ENCODE measurements around the gene MUC22.
"Not testable (repeated sequence)": the region's sequence is repeated elsewhere in the genome, so short reads cannot be mapped to it uniquely, and the experiment has no call there.

Gene MUC22

GRCh38 chr6:31041372-31041974, 31.2 kb downstream of the MUC22 start:
- DNase-seq = no peak

DNA sequence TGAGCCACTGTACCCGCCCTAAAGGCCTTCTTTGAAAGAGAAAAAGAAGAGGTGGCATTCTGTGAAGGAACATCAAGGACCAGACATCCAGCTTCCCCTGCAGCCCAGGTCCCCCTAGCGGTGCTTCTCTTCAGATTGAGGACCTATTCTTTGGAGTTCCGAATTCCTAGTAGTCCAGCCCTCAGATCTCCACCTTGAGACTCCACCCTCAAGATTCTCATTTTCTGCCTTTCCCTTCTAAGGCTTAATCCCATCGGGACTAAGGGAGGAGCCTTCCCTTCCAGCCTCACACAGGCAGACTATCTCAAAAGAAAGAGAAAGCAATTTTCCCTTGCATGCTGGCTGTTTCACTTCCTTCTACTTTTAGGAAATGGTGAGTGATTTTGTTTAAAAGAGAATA, 32.5 kb downstream of the MUC22 start:
- DNase-seq = no peak

DNA sequence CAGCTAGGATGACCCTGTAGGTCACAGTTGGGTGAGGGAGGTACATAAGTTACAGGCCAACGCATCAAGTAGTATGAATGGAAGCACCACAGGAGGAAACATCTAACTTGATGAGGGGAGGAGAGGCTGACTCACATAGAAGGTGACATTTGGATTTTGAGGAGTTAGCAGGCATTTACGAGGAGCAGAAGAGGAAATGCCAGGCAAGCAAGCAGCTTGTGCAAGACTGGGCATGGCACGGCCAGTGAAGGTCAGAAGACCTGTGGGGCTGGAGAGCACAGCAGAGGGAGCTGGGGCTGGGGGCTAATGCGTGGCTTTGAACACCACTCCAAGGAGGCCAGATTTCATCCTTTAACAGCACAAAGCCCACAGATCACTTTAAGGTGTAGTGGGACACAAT, 37.8 kb downstream of the MUC22 start:
- DNase-seq = no peak

- DNase-seq = no peak
These were observed 39.2 kb downstream of the MUC22 start for GRCh38 chr6:31049518-31049917.

DNA sequence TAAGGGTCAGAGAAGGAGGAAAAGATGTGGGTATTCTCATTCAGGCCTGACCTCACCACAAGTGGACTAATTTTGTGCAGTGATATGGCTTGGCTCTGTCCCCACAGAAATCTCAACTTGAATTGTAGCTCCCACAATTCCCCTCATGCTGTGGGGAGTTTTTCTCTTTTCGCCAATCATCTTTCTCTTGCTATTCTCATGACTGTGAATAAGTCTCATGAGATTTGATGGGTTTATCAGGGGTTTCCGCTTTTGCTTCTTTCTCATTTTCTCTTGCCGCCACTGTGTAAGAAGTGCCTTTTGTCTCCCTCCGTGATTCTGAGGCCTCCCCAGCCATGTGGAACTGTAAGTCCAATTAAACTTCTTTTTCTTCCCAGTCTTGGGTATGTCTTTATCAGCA, 42.9 kb downstream of the MUC22 start:
- not testable (repeated sequence) for DNase-seq

DNA sequence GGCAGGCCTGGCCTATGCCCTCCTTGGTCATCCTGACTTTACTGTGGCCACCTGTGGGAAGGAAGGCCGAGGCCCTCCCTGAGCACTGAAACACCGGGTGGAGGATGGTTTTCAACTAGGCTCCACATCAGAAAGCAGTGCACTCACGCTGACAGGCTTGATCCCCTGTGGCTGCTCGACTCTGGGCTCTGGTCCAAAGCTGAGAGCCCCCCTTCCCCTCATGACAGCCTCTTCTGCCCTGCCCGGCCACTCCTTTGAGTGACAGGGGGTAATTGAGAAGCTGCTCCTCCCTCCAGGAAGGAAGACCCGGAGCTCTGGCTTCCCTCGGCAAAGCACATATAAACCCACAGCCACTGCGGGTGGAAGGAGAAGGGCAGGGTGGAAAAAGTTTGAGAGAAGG, 43.6 kb downstream of the MUC22 start:
- no peak for DNase-seq

DNA sequence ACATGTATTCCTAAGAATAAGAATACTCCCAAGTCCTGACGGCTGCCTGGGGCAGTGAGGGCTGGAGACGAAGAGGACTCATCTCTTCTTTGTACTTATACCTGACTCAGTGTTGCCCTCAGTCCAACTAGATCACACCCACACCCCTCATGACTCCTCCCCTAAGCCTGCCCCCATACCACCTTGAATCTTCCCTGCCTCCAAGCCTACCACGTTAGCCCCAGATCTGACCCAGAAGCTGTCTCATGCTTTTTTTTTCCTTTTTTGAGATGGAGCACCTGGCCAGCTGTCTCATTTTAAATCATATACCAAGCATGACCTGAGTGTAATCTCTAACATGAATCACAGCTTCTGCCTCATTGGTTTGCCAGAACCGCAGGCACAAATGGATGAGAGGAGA, 45.2 kb downstream of the MUC22 start:
- no peak for DNase-seq

DNA sequence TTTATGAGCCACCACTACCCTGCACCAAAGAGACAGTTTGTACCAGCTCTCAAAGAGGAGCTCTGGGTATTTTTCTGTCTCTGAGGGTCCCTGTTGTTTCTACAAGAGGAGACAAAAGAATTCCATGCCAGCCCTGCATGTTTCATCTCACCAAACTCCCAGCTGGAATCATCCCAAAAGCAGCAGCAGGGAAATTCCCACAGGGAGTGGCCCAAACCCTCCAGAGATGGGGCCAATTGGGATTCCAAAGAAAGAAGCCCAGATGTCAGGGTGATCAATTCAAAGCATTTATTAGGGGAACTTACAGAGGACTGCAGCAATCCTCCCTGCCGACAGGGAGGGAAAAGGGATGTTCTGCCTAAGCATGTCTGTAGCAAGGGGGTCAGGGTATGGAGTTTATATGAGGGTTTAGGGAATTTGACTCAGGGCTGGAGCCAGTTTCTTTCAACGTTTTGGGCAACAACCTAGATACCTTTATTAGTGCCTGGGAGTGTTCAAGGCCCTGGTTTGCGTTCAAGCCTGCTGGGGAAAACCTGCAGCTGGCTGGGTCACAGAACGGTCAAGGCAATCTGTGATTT, 47.2 kb downstream of the MUC22 start:
- no peak for DNase-seq

DNA sequence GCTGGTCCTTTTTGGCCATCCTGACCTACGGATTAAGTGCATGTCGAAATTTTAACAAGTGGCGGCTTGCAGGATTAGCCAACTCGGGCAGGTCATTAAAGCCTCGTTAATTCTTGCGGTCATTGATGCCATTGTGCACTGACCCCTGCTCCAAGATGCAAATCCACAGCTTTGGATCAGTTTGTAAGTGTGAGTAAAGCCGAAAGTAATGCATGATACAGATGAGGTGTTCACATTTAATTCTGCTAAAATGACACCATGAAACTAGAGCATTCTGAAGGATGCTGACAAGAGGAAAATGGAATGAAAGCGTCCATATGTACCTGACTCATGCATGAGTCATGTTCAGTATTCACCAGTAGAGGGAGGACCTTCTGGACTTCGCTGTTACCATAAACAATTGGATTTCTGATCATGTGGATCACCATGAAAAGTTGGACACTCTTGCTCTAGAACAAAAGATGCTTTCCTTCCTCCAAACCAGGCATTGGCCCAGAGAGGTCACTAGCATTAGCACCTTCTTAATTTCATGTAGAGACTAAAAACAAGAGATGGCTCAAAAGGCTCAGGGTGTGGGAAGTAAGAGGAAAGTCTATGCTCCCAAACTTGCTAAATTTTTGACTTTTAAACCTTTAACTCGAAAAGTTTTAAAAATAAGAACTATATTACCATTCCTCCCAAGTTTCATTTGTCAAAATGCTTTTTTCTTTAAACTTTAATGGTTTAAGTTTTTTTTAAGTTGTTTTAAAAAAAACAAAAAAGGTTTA, 48.0 kb downstream of the MUC22 start:
- no peak for DNase-seq

DNA sequence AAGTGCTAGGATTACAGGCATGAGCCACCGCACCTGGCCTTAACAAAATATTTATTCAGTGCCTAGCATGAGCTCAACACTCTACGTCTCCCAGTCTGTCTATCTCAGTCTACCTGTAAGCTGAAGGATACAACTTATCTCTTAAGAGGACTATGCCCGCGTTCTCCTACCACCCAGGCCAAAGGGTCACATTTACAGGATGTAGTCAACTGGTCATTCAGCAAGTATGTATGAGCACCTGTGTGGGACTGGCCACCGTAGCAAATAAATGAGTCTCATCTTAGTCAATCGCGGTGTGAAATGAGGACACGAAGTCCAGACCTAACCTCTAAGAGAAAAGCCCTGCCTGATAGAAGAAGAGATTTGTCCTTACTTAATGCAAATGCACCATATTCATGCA, 49.9 kb downstream of the MUC22 start:
- no peak for DNase-seq

DNA sequence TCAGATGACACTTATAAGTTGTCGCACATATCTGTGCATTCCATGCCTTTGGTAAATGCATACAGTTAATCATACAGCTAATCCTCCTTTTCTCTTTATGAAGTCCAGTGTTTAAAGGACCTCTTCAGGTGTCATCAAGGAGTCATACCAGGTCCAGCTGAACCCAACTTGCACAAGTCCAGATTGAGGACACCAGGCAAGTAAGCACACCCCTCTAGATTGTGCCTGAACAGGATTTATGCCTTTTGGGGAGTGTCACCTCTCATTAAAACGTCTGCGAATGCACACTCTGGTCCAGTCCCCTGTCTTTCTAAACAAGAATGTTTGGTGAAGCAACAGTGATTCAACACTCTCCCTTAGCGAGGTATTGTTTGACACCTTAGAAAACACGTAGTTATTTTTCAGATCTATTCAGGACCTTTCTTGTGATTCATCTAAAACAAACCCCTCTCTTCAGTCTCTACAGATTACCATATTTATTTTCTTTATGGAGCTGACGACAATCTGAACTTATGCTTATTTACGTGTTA, 53.7 kb downstream of the MUC22 start:
- no peak for DNase-seq

DNA sequence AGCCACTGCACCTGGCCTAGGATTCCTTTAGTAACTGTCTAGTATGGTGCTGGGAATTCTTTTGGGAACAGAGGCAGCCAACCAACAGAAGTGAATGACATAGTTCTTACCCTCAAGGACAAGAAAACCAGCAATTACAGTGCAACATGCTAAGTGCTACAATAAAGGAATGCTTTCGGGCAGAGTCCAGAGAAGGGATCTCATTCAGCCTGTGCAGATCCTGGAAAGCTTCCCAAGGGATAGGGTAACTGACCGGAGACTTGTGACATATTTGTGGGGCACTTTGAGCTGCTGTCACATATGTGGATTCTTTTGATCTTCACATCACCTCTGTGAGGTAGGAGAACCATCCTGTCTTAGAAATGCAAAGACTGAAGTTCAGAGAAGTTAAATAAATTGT, 55.3 kb downstream of the MUC22 start:
- no peak for DNase-seq

GRCh38 chr6:31067028-31067427, 56.8 kb downstream of the MUC22 start:
- DNase-seq = not testable (repeated sequence)

DNA sequence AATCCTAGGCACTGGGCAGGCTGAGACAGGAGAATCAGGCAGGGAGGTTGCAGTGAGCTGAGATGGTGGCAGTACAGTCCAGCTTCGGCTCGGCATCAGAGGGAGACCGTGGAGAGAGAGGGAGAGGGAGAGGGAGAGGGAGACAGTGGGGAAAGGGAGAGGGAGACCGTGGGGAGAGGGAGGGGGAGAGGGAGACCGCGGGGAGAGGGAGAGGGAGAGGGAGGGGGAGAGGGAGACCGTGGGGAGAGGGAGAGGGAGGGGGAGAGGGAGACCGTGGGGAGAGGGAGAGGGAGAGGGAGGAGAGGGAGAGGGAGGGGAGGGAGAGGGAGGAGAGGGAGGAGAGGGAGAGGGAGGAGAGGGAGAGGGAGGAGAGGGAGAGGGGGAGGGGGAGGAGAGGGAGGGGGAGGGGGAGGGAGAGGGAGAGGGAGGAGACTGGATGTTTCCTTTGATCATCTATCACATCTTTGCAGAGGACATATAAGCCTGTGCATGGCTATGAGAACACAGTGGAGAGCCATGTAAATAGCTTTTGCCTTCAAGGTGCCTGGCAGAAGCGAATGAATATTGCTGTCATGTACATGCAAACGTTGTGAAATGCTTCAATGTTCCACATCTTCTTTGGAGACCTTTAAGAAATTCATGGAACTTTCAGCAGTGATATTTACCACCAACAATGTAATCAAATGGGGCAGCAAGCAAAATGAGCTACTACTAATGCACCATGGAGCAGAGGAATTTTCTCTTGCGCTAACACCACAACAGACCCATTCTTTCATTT, 57.8 kb downstream of the MUC22 start:
- DNase-seq = not testable (repeated sequence)

- peak; percentile 67 for DNase-seq
These were observed 58.5 kb downstream of the MUC22 start for GRCh38 chr6:31068669-31069340.

- no peak for DNase-seq
These were observed 60.5 kb downstream of the MUC22 start for GRCh38 chr6:31070711-31071197.

- DNase-seq = no peak
These were observed 64.1 kb downstream of the MUC22 start for GRCh38 chr6:31074401-31074800.

DNA sequence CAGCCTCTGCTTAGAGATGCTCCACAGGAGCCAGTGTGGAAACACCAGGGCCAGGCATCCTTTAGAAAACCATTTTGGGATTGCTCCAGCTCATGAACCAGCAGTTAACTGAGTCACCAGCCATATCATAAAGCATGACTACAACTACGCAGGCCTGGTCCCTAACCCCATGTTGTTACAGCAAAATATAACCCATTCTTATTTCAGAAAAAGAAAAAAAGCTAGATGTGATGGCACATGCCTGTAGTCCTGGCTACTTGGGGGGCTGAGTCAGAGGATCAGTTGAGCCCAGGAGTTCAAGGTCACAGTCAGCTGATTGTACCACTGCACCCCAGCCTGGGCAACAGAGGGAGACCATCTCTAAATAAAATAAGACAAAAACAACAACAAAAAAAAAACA, 65.3 kb downstream of the MUC22 start:
- no peak for DNase-seq

GRCh38 chr6:31076611-31077010, 66.3 kb downstream of the MUC22 start:
- DNase-seq = no peak

GRCh38 chr6:31079656-31080261, 69.5 kb downstream of the MUC22 start:
- DNase-seq = peak; percentile 63

DNA sequence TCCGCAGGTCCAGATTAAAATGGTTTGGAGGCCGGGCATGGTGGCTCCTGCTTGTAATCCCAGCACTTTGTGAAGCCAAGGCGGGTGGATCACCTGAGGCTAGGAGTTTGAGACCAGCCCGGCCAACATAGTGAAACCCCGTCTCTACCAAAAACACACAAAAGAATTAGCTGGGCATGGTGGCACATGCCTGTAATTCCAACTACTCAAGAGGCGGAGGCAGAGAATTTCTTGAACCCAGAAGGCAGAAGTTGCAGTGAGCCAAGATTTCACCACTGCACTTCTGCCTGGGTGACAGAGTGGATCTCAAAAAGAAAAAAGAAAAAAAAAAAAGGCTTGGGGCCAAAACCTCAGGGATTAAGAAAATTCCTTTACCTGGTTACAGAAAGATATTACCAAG, 71.6 kb downstream of the MUC22 start:
- no peak for DNase-seq

GRCh38 chr6:31083742-31084354, 73.6 kb downstream of the MUC22 start:
- peak; percentile 8 for DNase-seq

Data from stimulated activated naive CD4-positive, alpha-beta T cell treated with Interleukin-2 at 50 U/mL for 16 hours (primary cell).